ENCODE results near the gene BHLHE23.

BHLHE23 gene

GRCh38 chr20:62985444-62985778 is 21.4 kb downstream of the BHLHE23 start:
- DNase-seq = no peak
- Histone ChIP-seq H3K4me3 (ENCODE audit: low read depth, low read length) (no peak overlapping the region), H3K36me3 (replicated peaks) (no peaks in the 10 kb centered on the region), H3K27me3 (replicated peaks) (peaks cover 23% of the 10 kb centered on the region), H3K27ac (no peak overlapping the region)
- no peak for TF ChIP-seq CTCF (IDR thresholded peaks at IDR 0.05; ENCODE audit: low read depth, low read length, missing control alignments)
- in situ Hi-C loops (cut with HindIII; ENCODE audit: low pct_ligation_motif_present, low sequenced_read_pairs) = no loop called here

- Histone ChIP-seq H3K36me3 (replicated peaks) (no peaks in the 10 kb centered on the region), H3K4me3 (ENCODE audit: low read depth, low read length) (no peak overlapping the region), H3K27ac (no peak overlapping the region), H3K27me3 (replicated peaks) (peaks cover 27% of the 10 kb centered on the region)
- in situ Hi-C loops (cut with HindIII; ENCODE audit: low pct_ligation_motif_present, low sequenced_read_pairs) = no loop called here
- no peak for TF ChIP-seq CTCF (IDR thresholded peaks at IDR 0.05; ENCODE audit: low read depth, low read length, missing control alignments)
- DNase-seq = no peak
Observed at GRCh38 chr20:62984666-62985443, 21.9 kb downstream of the BHLHE23 start.

- no peak for DNase-seq
- in situ Hi-C loops (cut with HindIII; ENCODE audit: low pct_ligation_motif_present, low sequenced_read_pairs) = no loop called here
- no peak overlapping the region for H3K27ac ChIP-seq
- no peak overlapping the region for H3K4me3 ChIP-seq (ENCODE audit: low read depth, low read length)
- no peaks in the 10 kb centered on the region for H3K36me3 ChIP-seq (replicated peaks)
- no peak for TF ChIP-seq CTCF (IDR thresholded peaks at IDR 0.05; ENCODE audit: low read depth, low read length, missing control alignments)
- peaks cover 41% of the 10 kb centered on the region for H3K27me3 ChIP-seq (replicated peaks)
Observed at GRCh38 chr20:62983210-62983609, 23.6 kb downstream of the BHLHE23 start.

GRCh38 chr20:62982124-62983075 is 24.4 kb downstream of the BHLHE23 start:
- in situ Hi-C loops (cut with HindIII; ENCODE audit: low pct_ligation_motif_present, low sequenced_read_pairs) = no loop called here

GRCh38 chr20:62980970-62981369 is 25.8 kb downstream of the BHLHE23 start:
- Histone ChIP-seq H3K27ac (no peak overlapping the region), H3K4me3 (ENCODE audit: low read depth, low read length) (no peak overlapping the region), H3K36me3 (replicated peaks) (no peaks in the 10 kb centered on the region), H3K27me3 (replicated peaks) (peaks cover 49% of the 10 kb centered on the region)
- TF ChIP-seq CTCF (IDR thresholded peaks at IDR 0.05; ENCODE audit: low read depth, low read length, missing control alignments) = no peak
- in situ Hi-C loops (cut with HindIII; ENCODE audit: low pct_ligation_motif_present, low sequenced_read_pairs) = no loop called here
- DNase-seq = no peak

More at GRCh38 chr20:62982124-62983075, 24.4 kb downstream of the BHLHE23 start:
- no peak for DNase-seq
- no peak for TF ChIP-seq CTCF (IDR thresholded peaks at IDR 0.05; ENCODE audit: low read depth, low read length, missing control alignments)
- Histone ChIP-seq H3K27me3 (replicated peaks) (peaks cover 42% of the 10 kb centered on the region), H3K36me3 (replicated peaks) (no peaks in the 10 kb centered on the region), H3K27ac (no peak overlapping the region), H3K4me3 (ENCODE audit: low read depth, low read length) (no peak overlapping the region)
